Mesodermal cell (in vitro differentiated cells): ENCODE data around the gene ARHGAP18.

Experiments used
- H3K27ac ChIP-seq: 2 replicates; pipeline ENCODE4 v1.7.0; 2013; ENCODE audit warnings: mild to moderate bottlenecking, low read depth, low read length, moderate library complexity; ENCODE audit not compliant: severe bottlenecking
- H3K36me3 ChIP-seq: 2 replicates; pipeline ENCODE4 v1.7.1; 2013; ENCODE audit warnings: mild to moderate bottlenecking, low read length, moderate library complexity; ENCODE audit not compliant: control insufficient read depth, insufficient read depth
- H3K4me1 ChIP-seq: one replicate; pipeline ENCODE4 v1.7.1; 2013; ENCODE audit warnings: mild to moderate bottlenecking, low read length; ENCODE audit not compliant: insufficient read depth, control insufficient read depth, poor library complexity, severe bottlenecking
- H3K4me3 ChIP-seq: 2 replicates; pipeline ENCODE4 v1.7.0; 2013; ENCODE audit warnings: low read length, control low read depth, mild to moderate bottlenecking; ENCODE audit not compliant: insufficient read depth, poor library complexity, severe bottlenecking; ENCODE audit errors: extremely low read depth
- H3K9me3 ChIP-seq: 2 replicates; pipeline ENCODE4 v1.7.1; 2013; ENCODE audit warnings: mild to moderate bottlenecking, low read length, moderate library complexity; ENCODE audit not compliant: control insufficient read depth
- WGBS, 2 experiments: methylation state at CpG; one replicate each; pipeline ENCODE4 v1.1.5; 2013; ENCODE audit warnings: missing lambda C conversion rate in 2 of 2; ENCODE audit not compliant: insufficient coverage in 2 of 2; 5-methylcytosine and 5-hydroxymethylcytosine counted together

Gene ARHGAP18

DNA sequence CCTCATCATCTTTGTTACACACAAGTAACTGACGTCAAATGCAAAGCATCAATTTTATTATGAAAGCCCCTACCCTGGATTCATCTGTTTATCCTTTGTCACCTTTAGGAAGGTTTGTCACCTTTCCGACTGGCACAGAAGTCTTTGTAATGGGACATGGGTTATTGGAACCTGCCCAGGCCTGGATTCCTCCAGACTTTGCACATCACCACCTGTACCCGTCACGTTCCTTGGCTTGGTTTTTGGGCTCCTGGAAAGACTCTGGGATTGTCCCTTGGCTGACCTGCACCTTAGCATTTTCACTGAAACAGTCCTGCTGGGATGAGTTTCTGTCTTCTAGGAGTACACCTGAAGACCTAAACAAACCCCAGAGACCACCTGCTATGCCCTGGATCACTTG, 15.4 kb upstream of the ARHGAP18 start:
- H3K36me3 ChIP-seq = no peaks in the 10 kb centered on the region
- 95 to 97% methylated on average over 3 of the region's 4 CpGs for WGBS, 2 experiments
- H3K4me1 ChIP-seq = no peaks in the 10 kb centered on the region
- no peak overlapping the region for H3K27ac ChIP-seq
- no peaks in the 10 kb centered on the region for H3K9me3 ChIP-seq
- no peak overlapping the region for H3K4me3 ChIP-seq

DNA sequence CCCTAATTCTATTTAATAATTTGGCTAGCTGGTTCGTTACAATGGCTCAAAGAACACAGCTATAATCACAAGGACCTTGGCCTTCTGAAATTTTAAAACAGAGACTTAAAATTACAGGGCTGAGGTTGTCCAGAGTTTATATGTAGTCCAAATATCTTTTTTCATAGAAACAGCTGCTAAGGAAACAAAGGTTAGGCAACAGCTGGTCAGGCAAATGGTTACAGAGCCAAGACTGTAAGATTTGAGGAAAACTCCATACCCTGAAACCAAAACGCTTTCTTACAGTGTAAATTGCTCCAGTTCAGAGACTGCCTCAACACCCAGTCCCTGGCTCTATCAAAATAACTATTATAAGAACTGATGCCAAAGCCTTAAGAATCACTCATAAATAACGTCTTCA, 9.7 kb upstream of the ARHGAP18 start:
- Histone ChIP-seq H3K4me1 (peaks cover 8% of the 10 kb centered on the region), H3K4me3 (no peak overlapping the region), H3K27ac (no peak overlapping the region), H3K36me3 (no peaks in the 10 kb centered on the region), H3K9me3 (no peaks in the 10 kb centered on the region)
- WGBS, 2 experiments = 94 to 100% methylated on average over 1 to 2 of the region's 3 CpGs

- Histone ChIP-seq H3K9me3 (no peaks in the 10 kb centered on the region), H3K4me1 (peaks cover 8% of the 10 kb centered on the region), H3K4me3 (no peak overlapping the region), H3K36me3 (no peaks in the 10 kb centered on the region), H3K27ac (no peak overlapping the region)
- WGBS, 2 experiments = 85 to 94% methylated on average over 2 to 3 of the region's 5 CpGs
These were observed 7.3 kb upstream of the ARHGAP18 start for GRCh38 chr6:129717277-129717676.

- Histone ChIP-seq H3K36me3 (no peaks in the 10 kb centered on the region), H3K4me1 (peaks cover 13% of the 10 kb centered on the region), H3K4me3 (no peak overlapping the region), H3K27ac (no peak overlapping the region), H3K9me3 (no peaks in the 10 kb centered on the region)
- WGBS, 2 experiments = 95 to 100% methylated on average over 1 to 3 of the region's 4 CpGs
These were observed 3.9 kb upstream of the ARHGAP18 start for GRCh38 chr6:129713806-129714333.

DNA sequence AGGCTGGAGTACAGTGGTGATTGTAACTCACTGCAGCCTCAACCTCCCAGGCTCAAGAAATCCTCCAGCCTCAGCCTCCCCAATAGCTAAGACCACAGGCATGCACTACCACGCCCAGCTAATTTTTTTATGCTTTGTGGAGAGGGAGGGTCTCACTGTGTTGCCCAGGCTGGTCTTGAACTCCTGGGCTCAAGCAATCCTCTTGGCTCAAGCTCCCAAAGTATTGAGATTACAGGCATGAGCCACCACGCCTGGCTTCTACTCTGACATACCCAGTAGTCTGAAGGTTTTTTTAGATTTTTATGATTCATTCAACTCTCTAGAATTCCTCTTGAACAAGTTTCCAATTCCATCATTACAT, 1.3 kb upstream of the ARHGAP18 start:
- WGBS, 2 experiments = 100% methylated on average over 1 of the region's 2 CpGs; no CpG with 5 or more reads in 1 of the 2 experiments
- no peak overlapping the region for H3K4me3 ChIP-seq
- H3K27ac ChIP-seq = no peak overlapping the region
- H3K4me1 ChIP-seq = peaks cover 9% of the 10 kb centered on the region
- H3K36me3 ChIP-seq = no peaks in the 10 kb centered on the region
- H3K9me3 ChIP-seq = no peaks in the 10 kb centered on the region

DNA sequence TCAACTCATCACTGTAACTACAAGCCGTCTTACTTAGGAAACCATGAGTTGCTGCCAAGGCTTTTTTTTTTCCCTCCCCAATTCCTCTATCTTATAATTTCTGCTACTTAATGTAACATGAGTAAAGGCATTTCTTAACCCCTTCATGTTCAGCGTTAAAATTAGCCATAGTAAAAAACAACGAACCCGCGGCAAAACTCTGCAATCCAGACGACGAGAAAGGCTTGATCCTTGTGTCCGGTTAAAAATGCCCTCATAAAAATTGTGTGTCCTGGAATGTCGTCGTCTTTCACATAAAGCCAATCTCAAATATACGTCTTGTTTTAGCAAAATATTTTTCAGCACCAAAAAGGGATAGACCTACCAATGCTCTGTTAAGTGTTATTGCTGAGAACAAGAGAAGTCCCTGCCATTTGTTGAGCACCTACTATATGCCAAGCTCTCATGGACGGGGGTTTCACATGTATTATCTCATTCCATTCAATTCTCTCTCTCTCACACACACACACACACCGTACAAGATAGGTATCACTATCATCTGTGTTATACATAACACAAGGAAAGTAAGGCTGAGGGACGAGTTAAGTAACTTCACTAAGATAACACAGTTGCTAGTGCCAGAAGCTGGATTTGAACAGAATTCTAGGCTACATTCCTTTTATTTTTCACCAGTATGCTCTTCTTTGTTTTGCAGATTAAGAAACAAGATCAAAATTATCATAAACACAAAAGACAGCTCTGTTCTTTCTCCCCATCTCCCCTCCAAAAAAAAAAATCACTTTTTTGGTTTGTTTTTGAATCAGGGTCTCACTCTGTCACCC, 683 bp upstream of the ARHGAP18 start:
- H3K36me3 ChIP-seq = no peaks in the 10 kb centered on the region
- H3K4me3 ChIP-seq = peak overlapping the region; percentile 48
- no peaks in the 10 kb centered on the region for H3K9me3 ChIP-seq
- peak overlapping the region; percentile 84 for H3K27ac ChIP-seq
- peaks cover 9% of the 10 kb centered on the region for H3K4me1 ChIP-seq
- 52 to 61% methylated on average over 11 to 12 of the region's 14 CpGs for WGBS, 2 experiments

- Histone ChIP-seq H3K4me3 (peak overlapping the region; percentile 48), H3K9me3 (no peaks in the 10 kb centered on the region), H3K36me3 (no peaks in the 10 kb centered on the region), H3K27ac (peak overlapping the region; percentile 84), H3K4me1 (peaks cover 9% of the 10 kb centered on the region)
- WGBS, 2 experiments = 20 to 25% methylated on average over 1 of the region's 2 CpGs
These were observed 695 bp downstream of the ARHGAP18 start for GRCh38 chr6:129709196-129709768.

GRCh38 chr6:129708496-129709195, 1.3 kb downstream of the ARHGAP18 start:
- H3K9me3 ChIP-seq = no peaks in the 10 kb centered on the region
- WGBS, 2 experiments = no CpG with 5 or more reads among the region's 4 CpGs
- H3K4me3 ChIP-seq = peak overlapping the region; percentile 48
- peaks cover 9% of the 10 kb centered on the region for H3K4me1 ChIP-seq
- no peaks in the 10 kb centered on the region for H3K36me3 ChIP-seq
- H3K27ac ChIP-seq = no peak overlapping the region

- H3K36me3 ChIP-seq = no peaks in the 10 kb centered on the region
- peaks cover 9% of the 10 kb centered on the region for H3K4me1 ChIP-seq
- peak overlapping the region; percentile 48 for H3K4me3 ChIP-seq
- no peaks in the 10 kb centered on the region for H3K9me3 ChIP-seq
- 88 to 91% methylated on average over 3 to 6 of the region's 8 CpGs for WGBS, 2 experiments
- no peak overlapping the region for H3K27ac ChIP-seq
These were observed 2.0 kb downstream of the ARHGAP18 start for GRCh38 chr6:129707882-129708495.

- H3K4me3 ChIP-seq = no peak overlapping the region
- no peaks in the 10 kb centered on the region for H3K36me3 ChIP-seq
- H3K9me3 ChIP-seq = no peaks in the 10 kb centered on the region
- H3K4me1 ChIP-seq = peaks cover 9% of the 10 kb centered on the region
- WGBS, 2 experiments = 75% methylated on average over 1 of the region's 6 CpGs; no CpG with 5 or more reads in 1 of the 2 experiments
- H3K27ac ChIP-seq = no peak overlapping the region
These were observed 2.9 kb downstream of the ARHGAP18 start for GRCh38 chr6:129707028-129707427.
